Effector memory CD8-positive, alpha-beta T cell (primary cell): ENCODE results near the gene LGALS7.
"Not testable (repeated sequence)": the region's sequence is repeated elsewhere in the genome, so short reads cannot be mapped to it uniquely, and the experiment has no call there.

Experiments
- ATAC-seq: fragments of 150-1000 bp; cut with Tn5 transposase; replicated peaks from 2 replicates; pipeline ENCODE4 v1.10.0; 2021; ENCODE audit warnings: mild to moderate bottlenecking, moderate library complexity
- DNase-seq, 3 experiments: peaks; one replicate each; pipeline ENCODE4 v3.0.0; 2021
- H3K27ac Mint-ChIP-seq, 2 donors: one replicate each; pipeline ENCODE4 v1.8.0; 2022; ENCODE audit warnings: mild to moderate bottlenecking in 2 of 2, mixed read lengths in 2 of 2, moderate library complexity in 2 of 2
- H3K27me3 Mint-ChIP-seq, 2 donors: one replicate each; pipeline ENCODE4 v1.8.0; 2022; ENCODE audit warnings: mixed read lengths in 2 of 2
- H3K36me3 Mint-ChIP-seq: one replicate; pipeline ENCODE4 v1.8.0; 2022; ENCODE audit warnings: mild to moderate bottlenecking, moderate library complexity, mixed read lengths; ENCODE audit not compliant: insufficient read depth
- H3K4me1 Mint-ChIP-seq, 2 donors: one replicate each; pipeline ENCODE4 v1.8.0; 2022; ENCODE audit warnings: low read depth in 2 of 2, mixed read lengths in 2 of 2
- H3K4me3 Mint-ChIP-seq, 2 donors: one replicate each; pipeline ENCODE4 v1.8.0; 2022; ENCODE audit warnings: mild to moderate bottlenecking in 2 of 2, mixed read lengths in 2 of 2, moderate library complexity in 2 of 2
- H3K9me3 Mint-ChIP-seq, 2 donors: one replicate each; pipeline ENCODE4 v1.8.0; 2022; ENCODE audit warnings: mixed read lengths in 2 of 2

LGALS7 gene

GRCh38 chr19:38792250-38793111 lies 19.2 kb upstream of the LGALS7 start:
- no peaks in the 10 kb centered on the region for H3K9me3 Mint-ChIP-seq
- peaks cover 0 to 4% of the 10 kb centered on the region in 2 donors for H3K4me1 Mint-ChIP-seq
- H3K4me3 Mint-ChIP-seq, result peak overlapping the region; percentile 47 to 54
- no peak overlapping the region for H3K27ac Mint-ChIP-seq
- ATAC-seq, result peak; percentile 22
- no peaks in the 10 kb centered on the region for H3K27me3 Mint-ChIP-seq
- DNase-seq, result peak in 2 of 3 experiments; percentile 8 to 19
- no peaks in the 10 kb centered on the region for H3K36me3 Mint-ChIP-seq

GRCh38 chr19:38791451-38792064 lies 18.2 kb upstream of the LGALS7 start:
- H3K9me3 Mint-ChIP-seq, H3K27me3 Mint-ChIP-seq, H3K4me1 Mint-ChIP-seq, H3K36me3 Mint-ChIP-seq, H3K4me3 Mint-ChIP-seq, DNase-seq, H3K27ac Mint-ChIP-seq: not testable (repeated sequence)
- peak; percentile 95 for ATAC-seq

- DNase-seq, ATAC-seq, H3K27me3 Mint-ChIP-seq, H3K4me3 Mint-ChIP-seq, H3K9me3 Mint-ChIP-seq, H3K36me3 Mint-ChIP-seq, H3K4me1 Mint-ChIP-seq, H3K27ac Mint-ChIP-seq: not testable (repeated sequence)
Measured at GRCh38 chr19:38790507-38791403, 17.4 kb upstream of the LGALS7 start.

- no peak within 1 kb of the TSS for H3K4me3 Mint-ChIP-seq
- no peak for DNase-seq
- no peaks in the 10 kb centered on the region for H3K36me3 Mint-ChIP-seq
- peak within 1 kb of the TSS in 1 of 2 donors; percentile 32 for H3K27ac Mint-ChIP-seq
- no peaks in the 10 kb centered on the region for H3K4me1 Mint-ChIP-seq
- no peaks in the 10 kb centered on the region for H3K9me3 Mint-ChIP-seq
- H3K27me3 Mint-ChIP-seq, result no peaks in the 10 kb centered on the region
- ATAC-seq, result no peak
Measured at GRCh38 chr19:38788478-38789243, 15.3 kb upstream of the LGALS7 start, which contains the start of gene LGALS7B. Gene LGALS7B (plus strand): TSS chr19:38789200. CDS start chr19:38789227, 27 bp downstream.

- DNase-seq (no peak), ATAC-seq (no peak)
- H3K4me3 Mint-ChIP-seq, result no peak overlapping the region
- no peaks in the 10 kb centered on the region for H3K4me1 Mint-ChIP-seq
- H3K9me3 Mint-ChIP-seq, result no peaks in the 10 kb centered on the region
- peak overlapping the region in 1 of 2 donors; percentile 28 for H3K27ac Mint-ChIP-seq
- no peaks in the 10 kb centered on the region for H3K27me3 Mint-ChIP-seq
- H3K36me3 Mint-ChIP-seq, result peaks cover 2% of the 10 kb centered on the region
Measured at GRCh38 chr19:38786572-38787265, 13.4 kb upstream of the LGALS7 start.

GRCh38 chr19:38786061-38786460 lies 12.7 kb upstream of the LGALS7 start:
- DNase-seq, H3K36me3 Mint-ChIP-seq, H3K4me3 Mint-ChIP-seq, H3K27me3 Mint-ChIP-seq, ATAC-seq, H3K27ac Mint-ChIP-seq, H3K9me3 Mint-ChIP-seq, H3K4me1 Mint-ChIP-seq: not testable (repeated sequence)

- Mint-ChIP-seq H3K27ac (peak overlapping the region in 1 of 2 donors; percentile 46), H3K4me3 (no peak overlapping the region), H3K36me3 (peaks cover 5% of the 10 kb centered on the region), H3K4me1 (no peaks in the 10 kb centered on the region), H3K9me3 (no peaks in the 10 kb centered on the region), H3K27me3 (no peaks in the 10 kb centered on the region)
- ATAC-seq, result no peak
- no peak for DNase-seq
Measured at GRCh38 chr19:38785187-38785699, 11.9 kb upstream of the LGALS7 start.

- peaks cover 5% of the 10 kb centered on the region for H3K36me3 Mint-ChIP-seq
- H3K9me3 Mint-ChIP-seq, result no peaks in the 10 kb centered on the region
- H3K4me3 Mint-ChIP-seq, result no peak overlapping the region
- DNase-seq (no peak), ATAC-seq (no peak)
- no peaks in the 10 kb centered on the region for H3K27me3 Mint-ChIP-seq
- no peak overlapping the region for H3K27ac Mint-ChIP-seq
- H3K4me1 Mint-ChIP-seq, result no peaks in the 10 kb centered on the region
Measured at GRCh38 chr19:38784224-38784623, 10.9 kb upstream of the LGALS7 start.

GRCh38 chr19:38782212-38782611 lies 8.9 kb upstream of the LGALS7 start:
- not testable (repeated sequence) for H3K9me3 Mint-ChIP-seq, DNase-seq, H3K36me3 Mint-ChIP-seq, ATAC-seq, H3K4me1 Mint-ChIP-seq, H3K27me3 Mint-ChIP-seq, H3K4me3 Mint-ChIP-seq, H3K27ac Mint-ChIP-seq

GRCh38 chr19:38781058-38781457 lies 7.7 kb upstream of the LGALS7 start:
- Mint-ChIP-seq H3K9me3 (no peaks in the 10 kb centered on the region), H3K27me3 (peaks cover 6 to 9% of the 10 kb centered on the region in 2 donors), H3K27ac (no peak overlapping the region), H3K36me3 (peaks cover 5% of the 10 kb centered on the region), H3K4me3 (no peak overlapping the region), H3K4me1 (no peaks in the 10 kb centered on the region)
- DNase-seq (no peak), ATAC-seq (no peak)

GRCh38 chr19:38780443-38780842 lies 7.1 kb upstream of the LGALS7 start:
- no peaks in the 10 kb centered on the region for H3K4me1 Mint-ChIP-seq
- ATAC-seq, result no peak
- H3K27me3 Mint-ChIP-seq, result peaks cover 6 to 9% of the 10 kb centered on the region in 2 donors
- H3K36me3 Mint-ChIP-seq, result peaks cover 5% of the 10 kb centered on the region
- H3K4me3 Mint-ChIP-seq, result no peak overlapping the region
- H3K27ac Mint-ChIP-seq, result no peak overlapping the region
- no peaks in the 10 kb centered on the region for H3K9me3 Mint-ChIP-seq
- no peak for DNase-seq

GRCh38 chr19:38778733-38779132 lies 5.4 kb upstream of the LGALS7 start:
- Mint-ChIP-seq H3K4me3 (no peak overlapping the region), H3K27ac (no peak overlapping the region), H3K4me1 (no peaks in the 10 kb centered on the region), H3K9me3 (no peaks in the 10 kb centered on the region), H3K27me3 (peaks cover 6 to 9% of the 10 kb centered on the region in 2 donors), H3K36me3 (peaks cover 5% of the 10 kb centered on the region)
- DNase-seq, result no peak
- ATAC-seq, result no peak
